H1 (cell line): ENCODE data around the gene ANAPC15. TPM values are rescaled to one million over a fixed set of nuclear protein-coding genes. Genes with fewer than 3 reads are reported as not detected.

Experiments used
- CTCF ChIA-PET: fragments of 300-600 bp; sonication (Branson Sonifier 250); formaldehyde crosslinking; loops from one replicate; lab custom pipeline; 2021; ENCODE audit not compliant: partially characterized antibody; lab: Charles Lee
- POLR2A ChIA-PET: fragments of 300-600 bp; sonication (Branson Sonifier 250); formaldehyde crosslinking; loops from one replicate; lab custom pipeline; 2021; ENCODE audit warnings: inconsistent platforms; ENCODE audit not compliant: partially characterized antibody; lab: Charles Lee
- DNase-seq, 2 experiments: peaks; one replicate each; pipeline versions ENCODE4 v3.0.0 to v3.0.0-alpha.2; 2010 to 2022; ENCODE audit warnings: low spot score in 2 of 2, low read depth in 1 of 2, mixed read lengths in 1 of 2
- FAIRE-seq: peaks from 2 replicates; lab custom pipeline; 2011; peaks lifted over from hg19 to GRCh38; lab: Jason Lieb, UNC
- H2AFZ ChIP-seq: 2 replicates; pipeline ENCODE4 v1.8.1; 2012; ENCODE audit warnings: low read length, inconsistent platforms
- H2AK5ac ChIP-seq: 2 replicates; pipeline ENCODE4 v1.6.1; 2013; ENCODE audit warnings: low read depth, low read length
- H2BK120ac ChIP-seq: replicated peaks from 2 replicates; pipeline ENCODE3; 2013; ENCODE audit warnings: low read depth, low read length, inconsistent platforms
- H2BK12ac ChIP-seq: 2 replicates; pipeline ENCODE4 v1.6.1; 2013; ENCODE audit warnings: low read depth, low read length
- H2BK15ac ChIP-seq: 2 replicates; pipeline ENCODE4 v1.6.1; 2013; ENCODE audit warnings: low read length
- H2BK20ac ChIP-seq: 2 replicates; pipeline ENCODE4 v1.6.1; 2013; ENCODE audit warnings: low read length
- H2BK5ac ChIP-seq: 2 replicates; pipeline ENCODE4 v1.6.1; 2013; ENCODE audit warnings: low read depth, low read length
- H3K14ac ChIP-seq: 2 replicates; pipeline ENCODE4 v1.6.1; 2013; ENCODE audit warnings: inconsistent platforms; ENCODE audit not compliant: insufficient read length
- H3K18ac ChIP-seq: 2 replicates; pipeline ENCODE4 v1.6.1; 2013; ENCODE audit warnings: low read length; ENCODE audit errors: extremely low read depth
- H3K23ac ChIP-seq: 2 replicates; pipeline ENCODE4 v1.6.1; 2013; ENCODE audit warnings: inconsistent platforms; ENCODE audit not compliant: insufficient read length
- H3K23me2 ChIP-seq: 2 replicates; pipeline ENCODE4 v1.6.1; 2013; ENCODE audit warnings: low read depth, low read length
- H3K27ac ChIP-seq: 2 replicates; pipeline ENCODE4 v1.6.1; 2011; ENCODE audit warnings: low read depth, low read length, inconsistent platforms
- H3K27me3 ChIP-seq, 4 experiments: replicated peaks in 1 of 4; 1 replicate in 1 of 4; 2 replicates in 3 of 4; pipeline versions ENCODE4 v1.6.1 to v1.8.1; 2011 to 2013; ENCODE audit warnings: low read length in 3 of 4, mild to moderate bottlenecking in 3 of 4, inconsistent platforms in 2 of 4, mixed read lengths in 2 of 4, moderate library complexity in 1 of 4; ENCODE audit not compliant: control insufficient read depth in 3 of 4, insufficient read depth in 3 of 4; ENCODE audit errors: extremely low read depth in 1 of 4
- H3K36me3 ChIP-seq, 4 experiments: 2 replicates each; pipeline versions ENCODE4 v1.6.1 to v1.8.1; 2011 to 2013; ENCODE audit warnings: mild to moderate bottlenecking in 4 of 4, low read length in 3 of 4, moderate library complexity in 2 of 4, control low read depth in 1 of 4, inconsistent platforms in 1 of 4; ENCODE audit not compliant: insufficient read depth in 4 of 4, control insufficient read depth in 2 of 4
- H3K4ac ChIP-seq: replicated peaks from 2 replicates; pipeline ENCODE3; 2013; ENCODE audit warnings: low read length, low read depth, mixed read lengths, inconsistent platforms; ENCODE audit not compliant: insufficient read length
- H3K4me1 ChIP-seq, 4 experiments: replicated peaks in 1 of 4; 1 replicate in 1 of 4; 2 replicates in 3 of 4; pipeline versions ENCODE4 v1.6.1 to v1.8.1; 2011 to 2013; ENCODE audit warnings: low read length in 3 of 4, inconsistent platforms in 2 of 4, mixed read lengths in 1 of 4; ENCODE audit not compliant: insufficient read depth in 4 of 4, control insufficient read depth in 3 of 4
- H3K4me2 ChIP-seq, 2 experiments: 2 replicates each; pipeline versions ENCODE4 v1.6.1 to v1.8.1; 2011 to 2013; ENCODE audit warnings: low read depth in 2 of 2, low read length in 2 of 2, control low read depth in 1 of 2, inconsistent platforms in 1 of 2, mild to moderate bottlenecking in 1 of 2; ENCODE audit not compliant: insufficient read depth in 1 of 2
- H3K4me3 ChIP-seq, 4 experiments: fragments of 200-600, 300-600 bp in 1 of 4; sonication (generic), shearing (Covaris generic), sonication (Bioruptor Twin) in 1 of 4; 2 replicates each; pipeline versions ENCODE4 v1.5.1 to v1.8.1; 2011 to 2016; ENCODE audit warnings: low read length in 4 of 4, low read depth in 3 of 4, control low read depth in 2 of 4, inconsistent platforms in 2 of 4, mild to moderate bottlenecking in 2 of 4, mixed read lengths in 1 of 4, moderate library complexity in 1 of 4; ENCODE audit not compliant: insufficient read depth in 2 of 4; ENCODE audit errors: extremely low read depth in 1 of 4
- H3K56ac ChIP-seq: replicated peaks from 2 replicates; pipeline ENCODE3; 2013; ENCODE audit warnings: low read depth, mild to moderate bottlenecking, mixed read lengths, low read length, inconsistent platforms; ENCODE audit not compliant: insufficient read length
- H3K79me1 ChIP-seq: 2 replicates; pipeline ENCODE4 v1.6.1; 2013; ENCODE audit warnings: low read depth, low read length, control low read depth
- H3K79me2 ChIP-seq, 2 experiments: 2 replicates each; pipeline versions ENCODE4 v1.6.1 to v1.8.1; 2012 to 2013; ENCODE audit warnings: low read length in 2 of 2, mild to moderate bottlenecking in 2 of 2, inconsistent platforms in 1 of 2; ENCODE audit not compliant: insufficient read depth in 2 of 2, control insufficient read depth in 1 of 2
- H3K9ac ChIP-seq, 4 experiments: replicated peaks in 1 of 4; 1 replicate in 1 of 4; 2 replicates in 3 of 4; pipeline versions ENCODE4 v1.6.1 to v1.8.1; 2011 to 2013; ENCODE audit warnings: low read depth in 3 of 4, low read length in 3 of 4, control low read depth in 2 of 4, mild to moderate bottlenecking in 2 of 4, moderate library complexity in 2 of 4, inconsistent platforms in 1 of 4; ENCODE audit errors: extremely low read depth in 1 of 4
- H3K9me3 ChIP-seq, 2 experiments: 2 replicates each; pipeline versions ENCODE4 v1.6.1 to v1.8.1; 2012 to 2013; ENCODE audit warnings: mild to moderate bottlenecking in 2 of 2, moderate library complexity in 2 of 2, control low read depth in 1 of 2, inconsistent platforms in 1 of 2, low read depth in 1 of 2, low read length in 1 of 2, mixed read lengths in 1 of 2; ENCODE audit not compliant: insufficient read depth in 2 of 2
- H4K20me1 ChIP-seq, 2 experiments: replicated peaks in 1 of 2; 2 replicates each; pipeline versions ENCODE3 to v1.8.1; 2011 to 2013; ENCODE audit warnings: inconsistent platforms in 2 of 2, low read length in 2 of 2, mild to moderate bottlenecking in 1 of 2; ENCODE audit not compliant: insufficient read depth in 2 of 2, control insufficient read depth in 1 of 2
- H4K5ac ChIP-seq: 2 replicates; pipeline ENCODE4 v1.6.1; 2013; ENCODE audit warnings: low read length, low read depth, mixed read lengths, inconsistent platforms; ENCODE audit not compliant: insufficient read length
- H4K8ac ChIP-seq: 2 replicates; pipeline ENCODE4 v1.8.0; 2013; ENCODE audit warnings: mild to moderate bottlenecking, moderate library complexity, low read length, inconsistent platforms; ENCODE audit not compliant: insufficient read depth; ENCODE audit errors: extremely low read depth
- H4K91ac ChIP-seq: replicated peaks from 2 replicates; pipeline ENCODE3; 2013; ENCODE audit warnings: low read length, mixed read lengths, inconsistent platforms; ENCODE audit not compliant: insufficient read length
- BRCA1 ChIP-seq: IDR thresholded peaks from 2 replicates; pipeline ENCODE4 v1.6.1; 2012; ENCODE audit warnings: low read depth, low read length, improper control_type of control experiment
- CHD2 ChIP-seq: IDR thresholded peaks from 2 replicates; pipeline ENCODE4 v1.6.1; 2012; ENCODE audit warnings: low read length, improper control_type of control experiment
- CREB1 ChIP-seq: IDR thresholded peaks from 2 replicates; pipeline ENCODE4 v1.6.1; 2012; ENCODE audit warnings: inconsistent platforms
- RAD21 ChIP-seq, 2 experiments: IDR thresholded peaks in 1 of 2; conservative IDR thresholded peaks in 1 of 2; 2 replicates each; pipeline ENCODE4 v1.6.1; 2011; ENCODE audit warnings: low read depth in 2 of 2, low read length in 2 of 2, improper control_type of control experiment in 1 of 2, inconsistent platforms in 1 of 2, mild to moderate bottlenecking in 1 of 2, moderate library complexity in 1 of 2
- SIX5 ChIP-seq: IDR thresholded peaks from 2 replicates; pipeline ENCODE4 v1.6.1; 2011; ENCODE audit warnings: mild to moderate bottlenecking, low read depth, low read length
- SP2 ChIP-seq: IDR thresholded peaks from 2 replicates; pipeline ENCODE4 v1.6.1; 2012; ENCODE audit warnings: mild to moderate bottlenecking, low read length, inconsistent platforms
- SP4 ChIP-seq: IDR thresholded peaks from 2 replicates; pipeline ENCODE4 v1.6.1; 2012; ENCODE audit warnings: low read length, inconsistent platforms
- SRF ChIP-seq: IDR thresholded peaks from 2 replicates; pipeline ENCODE4 v1.6.1; 2011; ENCODE audit warnings: mild to moderate bottlenecking, low read depth, low read length, moderate library complexity
- TAF7 ChIP-seq: optimal IDR thresholded peaks from 2 replicates; pipeline ENCODE3; 2011; ENCODE audit warnings: low read depth, mild to moderate bottlenecking, inconsistent platforms, low read length, moderate library complexity, borderline replicate concordance
- WGBS, 2 experiments: shearing (Covaris generic) in 1 of 2; methylation state at CpG; one replicate each; pipeline versions ENCODE4 v1.1.6 to v1.1.7; 2013 to 2015; ENCODE audit warnings: low lambda C conversion rate in 2 of 2, mixed read lengths in 2 of 2, inconsistent platforms in 1 of 2, low coverage in 1 of 2, missing lambda C conversion rate in 1 of 2; ENCODE audit not compliant: insufficient replicate concordance in 2 of 2, insufficient coverage in 1 of 2, insufficient read length in 1 of 2; ENCODE audit errors: extremely low coverage in 1 of 2, missing lambda C conversion rate in 1 of 2; 5-methylcytosine and 5-hydroxymethylcytosine counted together
- polyA plus RNA-seq, 7 experiments: library from polyadenylated mRNA; depleted of rRNA in 3 of 7; stranded (reverse) in 5 of 7; unstranded in 2 of 7; fragments of >200 nt in 5 of 7; fragments of 200-250 nt in 2 of 7; gene quantifications; 1 replicate in 5 of 7; 2 replicates in 1 of 7; 4 replicates in 1 of 7; pipeline versions ENCODE4 v1.2.1 to v1.2.3, GENCODE V29; 2011 to 2013; ENCODE audit warnings: missing spikeins in 2 of 7, mixed read lengths in 2 of 7
- total RNA-seq: library from RNA; stranded (reverse); fragmentation: NEBNext Ultra II Directional; extraction: Animal tissue kit (Norgen Biotek cat#: 25700); gene quantifications from 2 replicates; pipeline ENCODE4 v1.2.1, GENCODE V29; 2021
- TF ChIP-seq, protein P1 (sequence below): IDR thresholded peaks from 2 replicates; pipeline ENCODE4 v1.6.1; 2012; ENCODE audit warnings: inconsistent platforms
- TF ChIP-seq, protein P2 (sequence below), 3 experiments: IDR thresholded peaks; 1 replicate in 2 of 3; 2 replicates in 1 of 3; pipeline versions ENCODE4 v1.5.1 to v1.6.1; 2011; ENCODE audit warnings: low read length in 3 of 3, mild to moderate bottlenecking in 3 of 3, inconsistent platforms in 2 of 3, low read depth in 1 of 3, moderate library complexity in 1 of 3; ENCODE audit not compliant: insufficient read depth in 1 of 3; ENCODE audit errors: control extremely low read depth in 1 of 3

ANAPC15 gene
- total and polyA plus RNA-seq, 2 of the 8 experiments (the other 6 are each of a cell fraction or from before 2014, with no cell fraction given): 66.2 to 74.9 TPM

DNA sequence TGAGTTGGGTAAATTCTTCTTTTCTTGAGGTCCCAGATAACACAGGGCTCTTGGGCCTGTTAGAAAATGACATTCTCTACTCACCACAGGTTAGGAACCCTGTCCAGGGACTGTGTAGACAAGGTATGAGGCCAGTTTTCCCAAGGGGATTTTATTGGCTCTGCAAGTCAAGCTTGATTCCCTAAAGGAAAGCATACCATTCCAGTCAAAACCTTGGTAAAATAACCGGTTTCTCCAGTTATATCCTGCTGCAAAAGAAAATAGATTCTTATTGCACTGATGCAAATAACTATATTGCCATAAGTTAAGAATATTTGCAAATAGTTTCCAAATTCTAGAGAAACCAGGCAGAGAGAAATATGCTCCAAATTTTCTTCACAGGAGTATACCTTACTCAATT, 13.5 kb upstream of the ANAPC15 start:
- Histone ChIP-seq H3K9me3 (peaks cover 16 to 19% of the 10 kb centered on the region in 2 experiments), H3K18ac (no peak overlapping the region), H2AFZ (no peak overlapping the region), H3K27ac (no peak overlapping the region), H3K23me2 (no peaks in the 10 kb centered on the region; the same call in 1 of the 2 replicates), H2BK5ac (no peak overlapping the region), H3K79me2 (no peaks in the 10 kb centered on the region), H3K23ac (no peak overlapping the region), H2BK15ac (no peak overlapping the region), H3K14ac (no peak overlapping the region), H4K91ac (no peak overlapping the region), H3K4ac (no peak overlapping the region), H3K56ac (no peak overlapping the region), H2AK5ac (no peak overlapping the region), H2BK12ac (no peak overlapping the region), H3K36me3 (no peaks in the 10 kb centered on the region), H2BK20ac (no peak overlapping the region), H4K5ac (no peak overlapping the region), H2BK120ac (no peak overlapping the region), H4K8ac (no peak overlapping the region), H3K9ac (no peak overlapping the region), H3K27me3 (no peaks in the 10 kb centered on the region; a peak in 1 of 7 replicates), H3K79me1 (no peaks in the 10 kb centered on the region), H3K4me1 (no peaks in the 10 kb centered on the region), H3K4me2 (no peak overlapping the region), H3K4me3 (no peak overlapping the region), H4K20me1 (no peaks in the 10 kb centered on the region)
- ChIA-PET POLR2A (interaction anchor here (1.0 to 2.1 kb wide), 3 partner anchors 12 to 26 kb away, joined by 3 to 10 read pairs (median 4); partner anchors contain the start of gene ANAPC15), CTCF (interaction anchor here (0.9 to 4.8 kb wide), 8 partner anchors 12 to 305 kb away, joined by 3 to 22 read pairs (median 4); no protein-coding TSS in a partner anchor)
- 70% methylated on average over 1 of the region's 1 CpG; no CpG with 5 or more reads in 1 of the 2 experiments for WGBS, 2 experiments
- FAIRE-seq: no peak
- DNase-seq: no peak
- TF ChIP-seq SP2: no peak
- no peak for TF ChIP-seq TAF7
- TF ChIP-seq BRCA1: no peak
- TF ChIP-seq CREB1: no peak
- TF ChIP-seq CHD2: no peak
- no peak for TF ChIP-seq SRF
- no peak for TF ChIP-seq SP4
- TF ChIP-seq, protein P1, sequence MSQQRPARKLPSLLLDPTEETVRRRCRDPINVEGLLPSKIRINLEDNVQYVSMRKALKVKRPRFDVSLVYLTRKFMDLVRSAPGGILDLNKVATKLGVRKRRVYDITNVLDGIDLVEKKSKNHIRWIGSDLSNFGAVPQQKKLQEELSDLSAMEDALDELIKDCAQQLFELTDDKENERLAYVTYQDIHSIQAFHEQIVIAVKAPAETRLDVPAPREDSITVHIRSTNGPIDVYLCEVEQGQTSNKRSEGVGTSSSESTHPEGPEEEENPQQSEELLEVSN: no peak
- no peak for TF ChIP-seq RAD21 (IDR thresholded peaks at IDR 0.05 in 1 of 2, conservative IDR thresholded peaks at IDR 0.05 in 1 of 2; ENCODE audit: low read depth in 2 of 2, low read length in 2 of 2)
- TF ChIP-seq, protein P2, sequence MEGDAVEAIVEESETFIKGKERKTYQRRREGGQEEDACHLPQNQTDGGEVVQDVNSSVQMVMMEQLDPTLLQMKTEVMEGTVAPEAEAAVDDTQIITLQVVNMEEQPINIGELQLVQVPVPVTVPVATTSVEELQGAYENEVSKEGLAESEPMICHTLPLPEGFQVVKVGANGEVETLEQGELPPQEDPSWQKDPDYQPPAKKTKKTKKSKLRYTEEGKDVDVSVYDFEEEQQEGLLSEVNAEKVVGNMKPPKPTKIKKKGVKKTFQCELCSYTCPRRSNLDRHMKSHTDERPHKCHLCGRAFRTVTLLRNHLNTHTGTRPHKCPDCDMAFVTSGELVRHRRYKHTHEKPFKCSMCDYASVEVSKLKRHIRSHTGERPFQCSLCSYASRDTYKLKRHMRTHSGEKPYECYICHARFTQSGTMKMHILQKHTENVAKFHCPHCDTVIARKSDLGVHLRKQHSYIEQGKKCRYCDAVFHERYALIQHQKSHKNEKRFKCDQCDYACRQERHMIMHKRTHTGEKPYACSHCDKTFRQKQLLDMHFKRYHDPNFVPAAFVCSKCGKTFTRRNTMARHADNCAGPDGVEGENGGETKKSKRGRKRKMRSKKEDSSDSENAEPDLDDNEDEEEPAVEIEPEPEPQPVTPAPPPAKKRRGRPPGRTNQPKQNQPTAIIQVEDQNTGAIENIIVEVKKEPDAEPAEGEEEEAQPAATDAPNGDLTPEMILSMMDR (IDR thresholded peaks at IDR 0.05; ENCODE audit: control extremely low read depth in 1 of 3, insufficient read depth in 1 of 3, low read depth in 1 of 3, low read length in 3 of 3): no peak
- no peak for TF ChIP-seq SIX5
